GM21786 (cell line): Measurements from ENCODE around the gene WWC2.

Experiments used
- ATAC-seq: cut with Tn5 transposase; IDR thresholded peaks from one replicate; pipeline ENCODE4 v1.9.1; 2021; ENCODE audit not compliant: unreplicated experiment

Gene WWC2

DNA sequence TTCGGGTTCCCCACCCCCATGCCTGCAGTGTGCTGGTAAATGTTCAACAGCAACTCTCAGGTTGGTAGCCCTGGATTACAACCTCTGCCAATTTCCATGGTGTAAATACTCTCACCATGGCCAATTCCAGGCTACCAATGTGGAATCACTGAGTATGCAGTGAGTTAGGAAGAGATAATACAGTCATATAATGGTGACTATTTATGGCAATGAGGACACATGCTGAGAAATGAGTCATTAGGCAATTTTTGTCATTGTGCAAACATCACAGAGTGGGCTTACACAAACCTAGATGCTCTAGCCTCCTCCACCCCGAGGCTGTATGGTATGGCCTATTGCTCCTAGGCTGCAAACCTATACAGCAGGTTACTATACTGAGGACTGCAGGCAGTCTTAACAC lies 227.8 kb downstream of the WWC2 start:
- ATAC-seq = no peak

DNA sequence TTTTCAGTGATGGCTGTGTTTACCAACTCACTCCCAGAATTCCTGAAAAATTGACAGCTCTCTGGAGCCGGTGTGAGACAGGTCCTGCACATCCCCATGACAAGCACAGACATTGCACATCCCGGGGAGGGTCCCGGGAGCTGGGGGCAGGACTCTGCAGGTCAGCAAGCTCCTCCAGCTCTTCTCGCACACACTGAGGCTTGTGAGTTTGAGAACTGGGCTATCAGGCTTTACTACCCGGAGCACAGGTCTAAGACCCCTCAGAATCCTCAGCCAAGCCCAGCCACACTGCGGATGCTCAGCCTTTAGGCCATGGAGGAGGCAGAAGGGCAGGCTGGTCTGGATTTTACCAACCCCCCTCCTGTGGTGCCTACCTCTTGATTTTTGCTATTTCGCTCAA lies 228.8 kb downstream of the WWC2 start:
- no peak for ATAC-seq

DNA sequence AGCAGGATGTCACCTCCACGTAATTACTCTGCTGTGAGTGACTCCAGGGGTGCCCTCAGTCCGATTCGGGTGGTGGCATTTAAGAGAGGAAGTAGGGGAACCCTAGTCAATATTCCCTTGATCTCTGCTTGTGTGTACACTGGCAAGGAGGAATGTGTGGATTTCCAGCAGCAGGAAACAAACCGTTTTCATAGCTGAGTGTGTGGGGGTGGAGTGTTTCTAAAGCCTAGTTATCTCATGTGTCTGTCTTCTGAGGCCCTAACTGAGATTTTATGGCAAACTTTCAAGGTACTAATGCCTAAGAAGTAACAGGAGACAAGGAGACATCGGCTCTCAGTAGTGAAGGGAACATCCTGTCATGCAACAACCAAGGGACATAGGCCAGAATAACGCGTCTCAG lies 229.8 kb downstream of the WWC2 start:
- ATAC-seq = no peak

DNA sequence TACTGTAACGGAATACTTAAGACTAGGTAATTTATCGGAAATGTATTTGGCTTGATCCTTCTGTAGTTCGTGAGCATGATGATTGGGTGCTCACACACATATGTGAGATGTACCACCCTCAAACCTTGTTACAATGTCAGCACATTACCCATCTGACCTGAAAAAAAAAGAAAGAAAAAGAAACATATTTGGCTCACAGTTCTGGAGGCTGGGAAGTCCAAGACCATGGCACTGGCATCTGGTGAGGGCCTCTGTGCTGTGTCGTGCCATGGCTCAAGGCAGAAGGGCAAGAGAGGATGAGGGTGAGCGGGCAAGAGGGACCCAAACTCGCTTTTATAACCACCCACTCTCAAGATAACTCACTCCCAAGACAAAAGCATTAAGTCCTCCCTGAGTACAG lies 230.2 kb downstream of the WWC2 start:
- ATAC-seq = no peak

DNA sequence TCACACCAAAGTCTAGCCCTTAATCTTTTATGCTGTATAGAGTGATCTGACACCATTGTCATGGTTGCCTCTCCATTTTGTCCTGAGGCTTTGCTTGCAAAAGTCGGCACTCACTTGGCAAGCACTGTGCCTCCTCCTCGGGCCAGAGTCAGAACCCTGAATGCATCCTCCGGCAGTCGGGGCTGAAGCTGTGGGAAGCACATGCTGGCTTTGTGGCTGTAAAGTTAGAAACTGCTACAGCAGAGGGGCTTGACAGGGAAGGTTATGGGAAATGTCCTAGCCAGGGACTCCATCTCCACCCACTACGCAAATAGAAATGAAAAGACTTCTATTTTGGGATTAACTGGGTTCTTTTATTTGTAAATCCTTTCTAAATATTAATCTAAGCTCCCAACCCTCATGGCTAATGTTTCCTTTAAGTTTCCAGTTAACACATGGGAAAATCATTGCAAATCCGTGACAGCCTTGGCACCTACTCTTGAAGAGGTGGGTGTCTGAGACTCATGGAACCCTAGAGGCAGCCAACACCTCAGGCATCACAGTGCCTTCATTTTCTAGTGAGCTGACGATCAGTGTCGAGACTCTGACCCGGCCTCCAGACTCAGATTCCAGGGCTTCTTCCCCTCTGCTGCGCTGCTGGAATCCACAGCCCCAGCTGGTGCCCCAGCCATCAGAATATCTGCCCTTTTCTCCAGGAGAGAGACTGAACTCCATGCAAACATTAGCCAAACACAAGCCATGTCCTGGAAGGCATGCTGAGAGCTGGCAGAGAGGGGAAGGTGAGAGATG lies 231.1 kb downstream of the WWC2 start:
- ATAC-seq = no peak

DNA sequence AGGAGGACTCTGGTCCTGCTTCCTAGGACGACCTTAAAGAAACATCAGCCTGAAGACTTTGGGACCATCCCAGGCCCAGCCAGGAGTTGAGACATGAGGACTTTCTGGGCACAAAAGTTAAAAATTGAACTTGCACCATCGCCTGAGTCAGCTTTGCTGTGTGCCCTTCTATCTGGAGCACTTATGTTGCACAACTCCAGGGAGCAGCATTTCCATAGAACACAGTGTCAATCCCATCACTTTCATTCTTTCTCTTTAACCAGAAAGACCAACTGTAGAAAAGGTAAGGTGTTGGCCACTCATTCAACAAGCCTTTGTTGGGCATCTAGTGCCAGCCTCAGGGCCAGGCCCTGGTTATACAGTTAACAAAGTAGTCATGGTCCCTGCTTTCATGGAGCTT lies 231.8 kb downstream of the WWC2 start:
- ATAC-seq = no peak

DNA sequence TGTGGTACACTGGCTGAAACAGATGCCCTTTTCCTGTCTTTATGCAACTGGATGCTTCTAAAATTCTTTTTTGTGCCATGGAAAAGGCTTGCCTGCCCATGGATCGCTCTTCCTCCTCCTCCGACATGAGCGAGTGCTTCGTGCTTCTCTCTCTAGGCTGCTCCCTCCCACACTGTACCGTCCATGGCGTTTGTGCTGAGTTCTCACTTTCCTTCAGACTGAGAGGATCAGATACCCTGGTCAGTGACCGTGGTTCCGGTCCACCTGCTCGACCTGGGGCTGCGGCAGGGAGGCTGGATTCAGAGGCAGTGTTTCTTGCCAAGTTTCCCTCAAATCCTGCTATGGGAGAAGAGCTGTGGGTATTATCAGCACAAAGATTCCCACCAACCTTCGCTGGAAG lies 233.4 kb downstream of the WWC2 start:
- ATAC-seq = no peak

DNA sequence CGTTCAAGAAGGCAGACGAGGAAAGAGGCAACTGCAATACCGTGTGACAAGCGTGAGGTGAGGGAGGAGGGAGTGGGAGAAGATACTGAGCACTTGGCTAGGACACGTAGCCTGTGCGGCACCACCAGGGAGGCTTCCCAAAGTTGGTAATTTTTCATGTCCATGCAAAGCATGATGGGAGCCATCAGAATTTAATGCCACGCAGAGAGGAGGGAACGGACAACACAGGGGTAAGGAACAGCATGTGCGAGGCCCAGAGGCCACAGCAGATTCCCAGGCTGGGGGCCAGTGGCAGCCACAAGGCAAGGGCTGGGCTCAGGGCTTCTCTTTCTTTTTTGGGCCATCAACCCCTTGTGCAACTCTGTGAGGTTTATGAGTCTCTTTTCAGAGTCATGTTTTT lies 234.1 kb downstream of the WWC2 start:
- no peak for ATAC-seq

DNA sequence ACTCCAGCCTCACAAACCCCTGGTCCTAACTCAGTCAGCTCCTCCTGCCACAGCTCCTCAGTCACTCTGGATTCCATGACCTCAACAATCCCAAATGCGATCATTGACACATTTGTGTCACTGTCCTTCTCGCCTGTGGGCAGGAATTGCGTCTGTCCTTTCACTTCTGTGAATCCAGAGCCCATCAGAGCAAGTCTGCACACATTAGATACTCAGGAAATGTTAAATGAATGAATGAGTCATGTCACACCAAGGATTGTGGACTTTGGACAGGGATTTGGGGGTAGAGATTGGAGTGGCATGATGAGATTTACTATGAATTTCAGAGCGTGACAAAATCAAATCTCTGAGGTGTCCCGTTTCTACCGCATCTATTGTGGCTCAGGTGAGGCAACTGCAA lies 234.9 kb downstream of the WWC2 start:
- ATAC-seq = no peak

DNA sequence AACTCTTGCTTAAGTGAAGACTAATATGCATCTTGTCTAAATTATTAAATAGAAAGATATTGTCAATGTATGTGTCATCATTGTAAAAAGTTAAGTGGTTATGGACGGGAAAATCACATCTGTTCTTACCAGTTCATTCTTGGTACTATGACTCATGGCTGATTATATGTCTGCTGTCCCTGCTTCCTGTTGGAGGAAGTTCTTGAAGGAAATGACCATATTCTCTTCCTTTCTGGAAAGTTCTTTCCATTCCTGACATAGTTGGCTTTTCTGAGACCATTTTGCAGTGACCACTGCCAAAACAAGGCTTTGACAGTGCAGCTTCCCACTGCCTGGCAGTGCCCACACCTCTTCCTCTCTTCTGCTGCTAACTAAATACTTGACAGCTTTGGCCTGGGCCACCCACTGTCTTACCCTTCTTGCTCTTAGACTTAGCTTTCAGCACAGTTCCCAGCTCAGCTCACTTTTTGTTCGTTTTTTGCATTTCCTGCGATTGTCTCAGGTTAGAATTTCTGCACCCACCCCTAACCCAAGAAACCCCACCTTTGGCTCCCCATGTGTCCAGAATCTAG lies 236.4 kb downstream of the WWC2 start:
- ATAC-seq = no peak

DNA sequence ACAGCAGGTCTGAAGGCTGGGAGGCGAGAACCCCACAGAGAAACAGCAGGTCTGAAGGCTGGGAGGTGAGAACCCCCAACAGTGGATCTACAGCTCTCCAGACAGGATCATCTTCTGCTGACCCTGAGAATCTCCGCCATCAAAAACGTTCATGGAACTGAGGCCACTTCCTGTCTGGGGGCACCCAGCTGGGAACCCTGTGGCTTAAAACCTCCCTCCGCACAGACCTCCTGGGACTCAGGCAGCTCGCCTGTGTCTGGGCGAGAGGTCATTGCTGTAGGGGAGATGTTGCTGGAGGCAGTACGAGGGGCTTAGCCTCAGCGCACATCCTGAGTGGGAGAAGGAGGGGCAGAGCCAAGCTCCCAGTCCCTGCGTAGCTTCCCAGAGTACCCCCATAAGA lies 238.3 kb downstream of the WWC2 start:
- no peak for ATAC-seq

DNA sequence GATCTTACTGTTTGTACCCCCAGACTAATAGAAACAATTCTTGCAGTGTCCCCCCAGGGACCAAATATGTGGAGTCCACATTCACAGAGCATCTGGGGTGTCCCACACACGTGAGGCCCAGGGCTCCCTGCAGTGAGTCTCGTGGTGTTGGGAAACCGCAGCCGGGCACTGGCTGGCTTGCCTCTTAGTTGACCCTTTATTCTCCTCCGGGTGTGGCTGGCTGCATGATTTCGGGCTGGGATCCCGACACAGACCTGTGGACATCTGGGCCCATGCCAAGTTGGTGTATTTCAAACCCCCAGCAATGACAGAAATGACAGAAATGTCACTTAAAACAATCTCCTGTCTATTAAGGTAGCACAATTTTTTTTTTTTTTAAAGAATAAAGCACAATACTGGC lies 238.8 kb downstream of the WWC2 start:
- ATAC-seq = no peak

DNA sequence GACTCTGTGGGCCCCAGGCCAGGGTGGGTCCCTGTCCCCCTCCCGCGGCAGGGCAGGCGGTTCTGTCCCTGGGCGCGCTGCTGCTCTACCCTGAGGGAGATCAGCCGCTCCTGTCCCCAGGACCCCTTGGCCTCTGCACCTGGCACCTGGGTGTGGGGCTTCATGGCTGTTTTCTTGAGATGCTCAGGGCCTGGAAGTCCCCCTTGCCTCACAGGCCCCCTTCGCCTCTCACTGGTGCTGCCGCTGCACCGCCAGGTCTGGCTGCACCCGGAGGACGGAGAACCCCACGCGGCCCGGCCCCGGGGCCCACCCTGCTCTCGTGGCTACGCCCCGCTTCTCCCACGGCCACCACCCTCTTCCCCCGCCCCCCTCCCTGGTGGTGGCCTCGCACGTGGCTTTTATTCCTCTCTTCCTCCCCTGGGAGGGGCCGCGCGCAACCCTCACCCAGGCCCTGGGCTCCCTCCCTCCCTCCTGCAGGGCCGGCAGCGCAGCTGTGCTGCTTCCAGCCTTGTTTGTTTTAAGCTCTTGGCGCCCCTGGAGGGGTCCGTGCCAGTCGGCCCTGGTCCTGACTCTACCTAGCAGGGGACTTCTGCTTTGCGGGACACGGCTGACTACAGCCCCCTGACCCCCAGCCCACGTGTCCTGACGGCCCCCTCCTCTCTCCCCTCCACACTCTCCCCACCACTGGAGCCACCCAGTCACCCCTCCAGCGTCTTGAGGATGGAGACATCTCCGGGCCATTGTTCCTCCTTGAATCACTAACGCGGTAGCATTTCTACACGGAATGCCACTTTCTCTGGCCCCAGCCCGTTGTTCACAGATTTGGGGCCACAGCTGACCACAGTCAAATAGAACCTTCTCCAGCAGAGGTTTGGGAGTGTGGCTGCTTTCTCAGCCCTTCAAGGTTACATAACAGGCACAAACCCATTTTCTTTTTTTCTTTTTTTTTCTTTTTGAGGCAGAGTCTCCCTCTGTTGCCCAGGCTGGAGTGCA lies 243.8 kb downstream of the WWC2 start:
- ATAC-seq = no peak

DNA sequence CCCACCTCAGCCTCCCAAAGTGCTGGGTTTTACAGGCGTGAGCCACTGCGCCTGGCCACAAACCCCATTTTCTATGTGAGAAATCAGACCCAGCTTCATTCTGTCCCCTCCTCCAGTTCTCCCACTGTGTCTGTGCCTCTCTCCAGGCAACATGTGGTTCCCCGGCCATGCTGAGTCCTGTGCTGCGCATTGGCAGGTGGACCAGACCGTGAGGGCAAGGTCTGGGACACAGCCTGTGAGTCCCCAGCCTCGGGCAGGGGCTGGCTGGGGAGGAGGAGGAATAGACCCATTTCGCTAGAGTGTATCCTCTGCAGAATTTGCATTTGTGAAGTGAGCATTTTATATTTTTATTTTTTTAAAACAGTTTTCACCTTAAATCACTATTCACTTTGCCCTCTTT lies 244.7 kb downstream of the WWC2 start:
- no peak for ATAC-seq

DNA sequence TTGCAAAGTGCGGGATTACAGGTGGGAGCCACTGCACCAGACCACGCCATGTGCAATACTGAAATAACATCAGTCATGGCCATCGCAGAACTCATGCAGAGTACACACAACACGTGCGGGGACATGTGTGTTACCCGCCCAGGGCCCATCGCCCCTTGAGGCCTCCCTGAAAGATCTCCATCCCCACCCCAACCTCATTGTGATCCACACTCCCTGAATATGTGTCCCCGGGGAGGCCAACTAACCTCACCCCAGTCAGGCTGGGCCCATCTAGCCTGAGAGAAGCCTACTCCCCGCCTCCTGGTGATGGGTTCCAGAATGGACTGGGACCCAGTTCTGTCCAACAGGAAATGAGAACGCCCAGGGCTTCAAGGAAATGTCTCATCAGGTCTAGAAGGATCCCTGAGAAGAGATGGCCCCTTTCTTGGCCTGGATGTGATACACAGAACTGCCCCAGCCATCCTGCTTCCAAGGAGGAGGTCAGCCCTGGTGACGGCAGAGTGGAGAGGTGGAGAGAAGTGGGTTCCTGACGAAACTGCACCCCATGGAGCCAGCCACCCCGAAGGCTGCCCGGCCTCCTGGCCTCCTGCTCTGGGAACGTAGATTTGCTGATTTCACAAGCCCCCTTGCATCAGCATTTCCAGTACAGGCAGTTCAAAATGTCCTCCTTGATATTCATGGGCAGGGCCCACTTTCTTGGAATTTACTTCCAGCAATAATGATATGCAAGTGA lies 245.6 kb downstream of the WWC2 start:
- no peak for ATAC-seq

DNA sequence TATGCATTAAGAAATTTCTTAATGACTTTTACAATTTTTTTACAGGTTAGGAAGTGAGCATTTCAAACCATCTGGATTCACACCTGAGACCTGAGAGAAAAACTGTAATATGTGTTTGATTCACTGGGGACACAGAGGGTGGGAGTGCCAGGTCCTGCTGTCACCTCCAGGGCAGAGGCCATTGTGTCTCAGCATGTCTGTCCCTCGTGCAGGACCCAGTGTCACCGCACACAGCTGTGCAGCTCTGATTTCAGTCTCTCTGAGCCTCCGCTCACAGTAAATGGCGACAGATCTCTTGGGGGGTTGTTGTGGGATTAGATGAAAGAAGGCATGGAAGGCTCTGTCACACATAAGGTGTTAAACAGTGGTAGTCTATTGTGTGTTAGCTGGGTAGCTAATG lies 246.2 kb downstream of the WWC2 start:
- no peak for ATAC-seq

DNA sequence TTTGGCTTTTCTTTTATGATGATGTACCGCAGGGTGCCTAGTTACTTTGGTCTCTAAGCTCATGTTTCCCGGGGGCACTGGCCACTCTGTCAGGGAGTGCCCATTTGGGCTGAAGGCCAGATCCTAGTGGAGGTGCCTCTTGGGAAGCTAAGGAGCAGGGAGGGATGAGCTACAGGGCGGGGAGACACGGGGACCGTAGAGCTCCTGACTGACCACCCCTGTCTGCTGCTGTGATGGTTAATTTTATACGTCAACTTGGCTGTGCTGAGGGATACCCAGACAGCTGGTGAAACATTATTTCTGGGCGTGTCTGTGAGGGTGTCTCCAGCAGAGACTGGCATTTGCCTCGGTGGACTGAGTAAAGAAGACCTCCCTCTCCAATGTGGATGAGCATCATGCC lies 248.1 kb downstream of the WWC2 start:
- ATAC-seq = no peak

DNA sequence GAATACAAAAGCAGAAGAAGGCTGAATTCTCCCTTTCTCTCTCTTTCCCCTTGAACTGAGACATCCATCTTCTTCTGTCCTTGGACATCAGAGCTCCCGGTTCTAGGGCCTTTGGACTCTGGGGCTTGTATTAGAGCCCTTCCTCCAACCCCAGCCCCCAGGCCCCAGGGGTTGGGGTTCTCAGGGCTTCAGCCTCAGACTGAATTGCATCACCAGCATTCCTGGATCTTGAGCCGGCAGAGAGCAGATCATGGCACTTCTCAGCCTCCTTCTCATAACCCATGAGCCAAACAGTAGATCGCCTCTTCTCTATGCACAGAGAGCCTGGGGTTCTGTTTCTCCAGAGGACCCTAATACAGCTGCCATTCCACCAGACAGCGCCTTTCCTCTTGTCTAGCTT lies 248.5 kb downstream of the WWC2 start:
- ATAC-seq = no peak

DNA sequence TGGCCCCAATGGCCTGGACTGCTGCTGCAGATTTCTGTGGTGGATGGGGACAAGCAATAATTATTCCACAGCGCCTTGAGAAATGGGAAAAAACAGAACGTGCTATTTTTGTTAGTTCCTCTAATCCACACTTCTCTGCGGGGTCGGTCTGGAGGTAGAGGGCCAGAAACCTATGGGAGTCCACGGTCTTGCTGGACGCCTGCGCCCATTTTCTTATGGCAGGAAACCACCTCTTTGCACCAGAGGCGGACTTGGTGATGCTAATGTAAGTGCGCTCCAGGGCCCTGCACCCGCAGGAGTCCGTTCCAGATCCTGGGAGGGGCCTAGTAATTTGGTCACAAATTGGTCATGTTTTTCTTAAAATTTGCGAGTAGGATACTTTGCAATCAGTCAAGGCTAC lies 249.1 kb downstream of the WWC2 start:
- ATAC-seq = no peak

DNA sequence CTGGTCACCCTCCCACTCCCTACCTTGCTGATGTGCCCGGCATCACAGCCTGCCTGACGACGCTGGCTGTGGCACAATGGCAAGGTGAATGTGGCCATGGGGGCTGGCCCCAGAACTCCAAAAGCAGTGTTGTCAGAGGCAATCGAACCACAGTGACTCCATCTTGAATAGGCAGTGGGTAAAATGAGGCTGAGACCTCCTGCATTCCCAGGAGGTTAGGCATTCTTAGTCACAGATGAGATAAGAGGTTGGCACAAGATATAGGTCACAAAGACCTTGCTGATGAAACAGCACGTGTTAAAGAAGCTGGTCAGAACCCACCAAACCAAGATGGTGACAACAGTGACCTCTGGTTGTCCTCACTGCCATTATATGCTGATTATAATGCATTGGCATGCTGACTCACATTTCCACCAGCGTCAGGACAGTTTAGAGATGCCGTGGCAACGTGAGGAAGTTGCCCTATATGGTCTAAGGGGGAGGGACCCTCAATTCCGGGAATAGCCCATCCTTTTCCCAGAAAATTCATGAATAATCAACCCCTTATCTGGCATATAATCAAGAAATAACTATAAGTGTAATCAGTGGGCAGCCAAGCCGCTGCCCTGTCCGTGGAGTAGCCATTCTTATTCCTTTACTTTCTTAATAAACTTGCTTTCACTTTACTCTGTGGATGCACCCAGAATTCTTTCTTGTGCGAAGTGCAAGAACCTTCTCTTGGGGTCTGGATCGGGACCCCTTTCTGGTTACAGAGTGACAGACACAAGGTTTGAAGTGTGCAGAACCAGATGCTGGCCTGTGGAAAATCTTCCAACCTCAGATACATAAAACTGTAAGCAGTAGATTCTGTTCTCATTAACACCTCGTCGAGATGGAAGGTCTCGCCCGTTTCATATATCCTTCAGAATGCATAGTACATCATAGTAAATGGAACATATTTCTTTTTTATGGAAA lies 249.9 kb downstream of the WWC2 start:
- no peak for ATAC-seq
